SK-N-SH treated with all-trans-retinoic acid at 6 μM for 48 hours (cell line): ENCODE measurements around the gene RALA.

Experiments used
- ARNTL ChIP-seq: fragments of 450-650 bp; formaldehyde crosslinking; IDR thresholded peaks from 2 replicates; pipeline ENCODE4 v1.5.0; 2020; ENCODE audit warnings: low read depth, mild to moderate bottlenecking, moderate library complexity, borderline replicate concordance
- BACH2 ChIP-seq: fragments of 250-450 bp; sonication (Bioruptor Pico); IDR thresholded peaks from 2 replicates; pipeline ENCODE4 v1.9.0; 2021; ENCODE audit warnings: mild to moderate bottlenecking, borderline replicate concordance
- CSDC2 ChIP-seq: fragments of 250-450 bp; sonication (Bioruptor Pico); IDR thresholded peaks from 2 replicates; pipeline ENCODE4 v1.5.0; 2020; ENCODE audit warnings: mild to moderate bottlenecking, moderate library complexity
- GLIS3 ChIP-seq: fragments of 250-450 bp; sonication (Bioruptor Pico); IDR thresholded peaks from 2 replicates; pipeline ENCODE4 v1.5.0; 2020; ENCODE audit warnings: mild to moderate bottlenecking, moderate library complexity
- OSR1 ChIP-seq: fragments of 250-450 bp; sonication (Bioruptor Pico); IDR thresholded peaks from 2 replicates; pipeline ENCODE4 v1.8.0; 2022; ENCODE audit warnings: moderate library complexity, mild to moderate bottlenecking, inconsistent platforms
- PATZ1 ChIP-seq: fragments of 250-450 bp; sonication (Bioruptor Pico); IDR thresholded peaks from 2 replicates; pipeline ENCODE4 v1.8.0; 2020; ENCODE audit warnings: mild to moderate bottlenecking, moderate library complexity, borderline replicate concordance
- SNAI2 ChIP-seq: fragments of 250-450 bp; sonication (Bioruptor Pico); IDR thresholded peaks from 2 replicates; pipeline ENCODE4 v1.5.0; 2020; ENCODE audit warnings: mild to moderate bottlenecking, moderate library complexity
- TCF4 ChIP-seq: fragments of 250-450 bp; sonication (Bioruptor Pico); IDR thresholded peaks from 2 replicates; pipeline ENCODE4 v1.8.0; 2021; ENCODE audit warnings: mild to moderate bottlenecking, moderate library complexity, borderline replicate concordance
- ZC3H10 ChIP-seq: fragments of 250-450 bp; sonication (Bioruptor Pico); IDR thresholded peaks from 2 replicates; pipeline ENCODE4 v1.5.1; 2021; ENCODE audit warnings: mild to moderate bottlenecking, moderate library complexity
- ZFP3 ChIP-seq: fragments of 250-450 bp; sonication (Bioruptor Pico); IDR thresholded peaks from 2 replicates; pipeline ENCODE4 v1.5.0; 2020; ENCODE audit warnings: mild to moderate bottlenecking, moderate library complexity
- TF ChIP-seq, protein P1 (sequence below): fragments of 250-450 bp; sonication (Bioruptor Pico); IDR thresholded peaks from 2 replicates; pipeline ENCODE4 v1.5.1; 2020; ENCODE audit warnings: low read depth, mild to moderate bottlenecking, moderate library complexity
- TF ChIP-seq, protein P2 (sequence below): fragments of 250-450 bp; sonication (Bioruptor Pico); IDR thresholded peaks from 2 replicates; pipeline ENCODE4 v1.8.0; 2021; ENCODE audit warnings: low read depth, mild to moderate bottlenecking, moderate library complexity, borderline replicate concordance

GRCh38 chr7:39670052-39670451 lies 46.7 kb downstream of the RALA start:
- no peak for TF ChIP-seq BACH2 (CRISPR knock-in tag)
- TF ChIP-seq, protein P1, sequence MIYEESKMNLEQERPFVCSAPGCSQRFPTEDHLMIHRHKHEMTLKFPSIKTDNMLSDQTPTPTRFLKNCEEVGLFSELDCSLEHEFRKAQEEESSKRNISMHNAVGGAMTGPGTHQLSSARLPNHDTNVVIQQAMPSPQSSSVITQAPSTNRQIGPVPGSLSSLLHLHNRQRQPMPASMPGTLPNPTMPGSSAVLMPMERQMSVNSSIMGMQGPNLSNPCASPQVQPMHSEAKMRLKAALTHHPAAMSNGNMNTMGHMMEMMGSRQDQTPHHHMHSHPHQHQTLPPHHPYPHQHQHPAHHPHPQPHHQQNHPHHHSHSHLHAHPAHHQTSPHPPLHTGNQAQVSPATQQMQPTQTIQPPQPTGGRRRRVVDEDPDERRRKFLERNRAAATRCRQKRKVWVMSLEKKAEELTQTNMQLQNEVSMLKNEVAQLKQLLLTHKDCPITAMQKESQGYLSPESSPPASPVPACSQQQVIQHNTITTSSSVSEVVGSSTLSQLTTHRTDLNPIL, result no peak
- TF ChIP-seq PATZ1 (CRISPR knock-in tag), result no peak
- no peak for TF ChIP-seq ARNTL (CRISPR knock-in tag)
- TF ChIP-seq ZFP3 (CRISPR knock-in tag), result no peak
- TF ChIP-seq GLIS3 (CRISPR knock-in tag), result no peak
- no peak for TF ChIP-seq ZC3H10 (CRISPR knock-in tag)
- TF ChIP-seq CSDC2 (CRISPR knock-in tag), result no peak
- no peak for TF ChIP-seq OSR1 (CRISPR knock-in tag)
- TF ChIP-seq, protein P2, sequence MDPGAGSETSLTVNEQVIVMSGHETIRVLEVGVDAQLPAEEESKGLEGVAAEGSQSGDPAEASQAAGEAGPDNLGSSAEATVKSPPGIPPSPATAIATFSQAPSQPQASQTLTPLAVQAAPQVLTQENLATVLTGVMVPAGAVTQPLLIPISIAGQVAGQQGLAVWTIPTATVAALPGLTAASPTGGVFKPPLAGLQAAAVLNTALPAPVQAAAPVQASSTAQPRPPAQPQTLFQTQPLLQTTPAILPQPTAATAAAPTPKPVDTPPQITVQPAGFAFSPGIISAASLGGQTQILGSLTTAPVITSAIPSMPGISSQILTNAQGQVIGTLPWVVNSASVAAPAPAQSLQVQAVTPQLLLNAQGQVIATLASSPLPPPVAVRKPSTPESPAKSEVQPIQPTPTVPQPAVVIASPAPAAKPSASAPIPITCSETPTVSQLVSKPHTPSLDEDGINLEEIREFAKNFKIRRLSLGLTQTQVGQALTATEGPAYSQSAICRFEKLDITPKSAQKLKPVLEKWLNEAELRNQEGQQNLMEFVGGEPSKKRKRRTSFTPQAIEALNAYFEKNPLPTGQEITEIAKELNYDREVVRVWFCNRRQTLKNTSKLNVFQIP (CRISPR knock-in tag), result no peak
- TF ChIP-seq TCF4 (CRISPR knock-in tag), result no peak
- no peak for TF ChIP-seq SNAI2 (CRISPR knock-in tag)
